ENCODE data around the gene TARP.

The TARP gene

DNA sequence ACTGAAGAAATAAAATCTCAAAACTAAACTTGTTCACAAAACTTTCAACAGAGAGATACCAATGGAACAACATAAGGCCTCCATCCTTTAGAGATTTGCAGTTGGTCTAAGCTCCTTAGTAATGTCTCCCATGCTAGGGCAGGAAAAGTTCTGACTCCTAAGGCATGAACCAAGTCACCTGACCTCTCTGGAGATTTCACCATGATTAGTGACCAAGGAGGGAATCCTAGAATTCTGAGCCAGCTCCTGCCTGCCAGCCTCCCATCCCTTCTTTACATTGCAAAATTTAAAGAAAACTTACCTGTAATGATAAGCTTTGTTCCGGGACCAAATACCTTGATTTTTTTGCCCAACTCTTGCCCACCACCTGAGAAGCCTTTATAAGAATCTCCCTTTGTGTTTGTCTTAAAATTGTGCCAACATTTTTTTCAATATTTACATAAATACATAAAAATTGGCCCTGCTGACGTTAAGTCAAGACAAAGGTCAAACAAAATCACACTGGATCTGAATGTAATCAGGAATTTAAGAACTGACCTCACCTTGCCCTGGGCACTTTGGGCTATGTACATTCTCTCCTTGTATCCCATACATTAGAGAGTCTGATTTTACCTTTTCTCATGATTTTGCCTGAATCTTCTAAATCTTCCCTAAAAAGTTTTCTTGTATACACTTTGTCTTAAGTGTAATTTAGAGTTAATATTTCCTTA lies at the start of gene TARP:
TARP (minus strand) TSS at position 351 of the 710 bp plus-strand sequence.
- TF ChIP-seq, protein P1, sequence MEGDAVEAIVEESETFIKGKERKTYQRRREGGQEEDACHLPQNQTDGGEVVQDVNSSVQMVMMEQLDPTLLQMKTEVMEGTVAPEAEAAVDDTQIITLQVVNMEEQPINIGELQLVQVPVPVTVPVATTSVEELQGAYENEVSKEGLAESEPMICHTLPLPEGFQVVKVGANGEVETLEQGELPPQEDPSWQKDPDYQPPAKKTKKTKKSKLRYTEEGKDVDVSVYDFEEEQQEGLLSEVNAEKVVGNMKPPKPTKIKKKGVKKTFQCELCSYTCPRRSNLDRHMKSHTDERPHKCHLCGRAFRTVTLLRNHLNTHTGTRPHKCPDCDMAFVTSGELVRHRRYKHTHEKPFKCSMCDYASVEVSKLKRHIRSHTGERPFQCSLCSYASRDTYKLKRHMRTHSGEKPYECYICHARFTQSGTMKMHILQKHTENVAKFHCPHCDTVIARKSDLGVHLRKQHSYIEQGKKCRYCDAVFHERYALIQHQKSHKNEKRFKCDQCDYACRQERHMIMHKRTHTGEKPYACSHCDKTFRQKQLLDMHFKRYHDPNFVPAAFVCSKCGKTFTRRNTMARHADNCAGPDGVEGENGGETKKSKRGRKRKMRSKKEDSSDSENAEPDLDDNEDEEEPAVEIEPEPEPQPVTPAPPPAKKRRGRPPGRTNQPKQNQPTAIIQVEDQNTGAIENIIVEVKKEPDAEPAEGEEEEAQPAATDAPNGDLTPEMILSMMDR (IDR thresholded peaks at IDR 0.05; ENCODE audit: low read depth, low read length, missing control alignments): no peak
- DNase-seq (ENCODE audit: extremely low read depth, low read depth): no peak
- no peak within 1 kb of the TSS for H3K4me3 ChIP-seq (replicated peaks; ENCODE audit: low read depth, low read length)

DNA sequence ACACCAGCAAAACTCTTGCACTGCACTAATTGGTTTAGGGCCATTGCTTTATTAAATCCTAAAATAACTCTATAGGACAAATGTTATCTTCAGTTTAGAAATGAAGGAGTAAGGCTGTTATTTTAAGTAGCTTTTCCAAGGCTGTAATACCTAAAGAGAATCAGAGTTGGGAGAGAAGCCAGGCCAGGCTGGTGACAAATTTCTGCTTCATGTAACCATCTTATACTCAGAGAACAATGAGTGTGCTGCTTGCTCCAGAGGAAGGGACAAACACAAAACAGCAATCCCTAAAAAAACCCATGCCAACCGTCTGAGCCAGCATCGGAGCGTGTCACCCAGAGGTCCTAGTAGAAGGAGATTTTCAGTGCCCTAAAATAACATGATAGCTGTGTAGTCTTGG lies 49.7 kb upstream of the TARP start:
- TF ChIP-seq, protein P1 (IDR thresholded peaks at IDR 0.05; ENCODE audit: low read depth, low read length, missing control alignments): no peak
- DNase-seq (ENCODE audit: extremely low read depth, low read depth): no peak
- H3K4me3 ChIP-seq (replicated peaks; ENCODE audit: low read depth, low read length): no peak overlapping the region

DNA sequence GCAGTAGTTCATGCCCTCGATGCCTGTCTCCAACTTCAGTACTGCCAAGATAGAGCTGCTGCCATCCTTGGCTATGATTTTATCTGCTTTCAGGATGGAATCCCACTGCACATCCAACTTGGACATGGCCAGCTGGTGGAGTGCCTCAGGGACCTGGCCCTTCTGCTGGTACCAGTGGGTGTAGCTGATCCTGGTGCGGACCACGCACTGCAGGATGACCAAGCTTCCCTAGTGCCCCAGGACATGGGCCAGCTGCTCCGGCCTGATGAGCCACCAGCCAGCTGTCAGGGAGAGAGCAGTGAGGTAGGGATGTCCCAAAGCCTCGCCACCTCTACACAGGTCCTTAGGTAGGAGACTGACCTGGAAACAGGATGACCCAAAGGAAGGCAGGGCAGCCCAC lies 49.0 kb upstream of the TARP start:
- DNase-seq (ENCODE audit: extremely low read depth, low read depth): no peak
- TF ChIP-seq, protein P1 (IDR thresholded peaks at IDR 0.05; ENCODE audit: low read depth, low read length, missing control alignments): no peak
- no peak overlapping the region for H3K4me3 ChIP-seq (replicated peaks; ENCODE audit: low read depth, low read length)

DNA sequence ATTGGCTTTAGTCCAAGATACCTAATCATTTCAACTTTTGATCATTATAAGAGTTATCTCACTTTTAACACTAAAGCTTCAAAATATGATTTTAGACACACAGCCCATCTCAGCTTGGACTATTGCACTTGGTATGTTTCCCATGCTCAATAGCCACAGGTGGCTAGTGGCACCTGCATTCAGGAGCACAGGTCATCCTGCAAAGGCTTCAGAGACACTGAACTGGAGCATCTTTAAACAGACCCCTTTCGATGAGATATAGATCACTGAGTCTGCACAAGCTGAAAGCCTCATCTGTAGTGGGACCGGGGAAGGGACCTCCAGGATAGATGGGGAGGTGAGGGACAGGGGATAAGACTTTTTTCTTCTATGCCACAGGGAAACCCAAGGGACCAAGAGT lies 48.5 kb upstream of the TARP start:
- H3K4me3 ChIP-seq (replicated peaks; ENCODE audit: low read depth, low read length): no peak overlapping the region
- no peak for DNase-seq (ENCODE audit: extremely low read depth, low read depth)
- TF ChIP-seq, protein P1 (IDR thresholded peaks at IDR 0.05; ENCODE audit: low read depth, low read length, missing control alignments): no peak

DNA sequence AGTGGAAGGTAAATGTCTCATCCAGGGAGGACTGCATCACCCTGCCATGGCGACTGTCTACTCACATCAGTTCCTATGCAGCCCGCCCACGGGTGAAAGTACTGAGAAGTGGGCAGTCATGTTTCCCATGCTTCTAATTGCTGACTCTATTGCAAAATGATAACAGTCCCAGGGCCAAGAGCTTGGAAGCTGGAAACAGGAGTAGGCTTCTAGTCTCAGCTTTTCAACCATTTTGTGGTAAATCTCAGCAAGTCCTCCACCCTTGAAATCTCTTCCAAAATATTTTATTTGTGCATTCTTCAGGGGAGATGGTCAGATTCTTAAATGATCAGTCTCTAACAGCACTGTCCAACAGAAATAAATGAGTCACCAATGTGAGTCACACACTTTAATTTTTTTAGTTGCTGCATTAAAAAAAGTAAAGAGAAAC lies 48.1 kb upstream of the TARP start:
- DNase-seq (ENCODE audit: extremely low read depth, low read depth): no peak

DNA sequence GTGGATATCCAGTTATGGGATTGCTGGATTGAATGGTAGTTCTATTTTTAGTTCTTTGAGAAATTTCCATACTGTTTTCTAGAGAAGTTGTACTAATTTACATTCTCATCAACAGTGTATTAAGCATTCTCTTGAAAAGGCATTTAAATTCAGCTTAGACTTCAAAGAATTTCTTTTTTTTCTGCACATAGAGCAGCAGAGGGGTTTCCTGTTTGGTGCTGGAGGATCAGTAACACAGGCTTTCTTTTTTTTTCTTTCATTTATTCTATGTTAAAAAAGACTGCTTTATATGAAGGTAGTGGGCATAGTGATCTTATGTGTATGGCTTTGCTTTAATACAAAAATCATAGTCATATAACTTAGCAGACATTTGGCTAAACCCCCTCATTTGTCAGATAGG lies 47.6 kb upstream of the TARP start:
- no peak for DNase-seq (ENCODE audit: extremely low read depth, low read depth)
- TF ChIP-seq, protein P1 (IDR thresholded peaks at IDR 0.05; ENCODE audit: low read depth, low read length, missing control alignments): no peak
- no peak overlapping the region for H3K4me3 ChIP-seq (replicated peaks; ENCODE audit: low read depth, low read length)

More for the DNA sequence above, 48.1 kb upstream of the TARP start:
- H3K4me3 ChIP-seq (replicated peaks; ENCODE audit: low read depth, low read length): no peak overlapping the region
- TF ChIP-seq, protein P1 (IDR thresholded peaks at IDR 0.05; ENCODE audit: low read depth, low read length, missing control alignments): no peak

DNA sequence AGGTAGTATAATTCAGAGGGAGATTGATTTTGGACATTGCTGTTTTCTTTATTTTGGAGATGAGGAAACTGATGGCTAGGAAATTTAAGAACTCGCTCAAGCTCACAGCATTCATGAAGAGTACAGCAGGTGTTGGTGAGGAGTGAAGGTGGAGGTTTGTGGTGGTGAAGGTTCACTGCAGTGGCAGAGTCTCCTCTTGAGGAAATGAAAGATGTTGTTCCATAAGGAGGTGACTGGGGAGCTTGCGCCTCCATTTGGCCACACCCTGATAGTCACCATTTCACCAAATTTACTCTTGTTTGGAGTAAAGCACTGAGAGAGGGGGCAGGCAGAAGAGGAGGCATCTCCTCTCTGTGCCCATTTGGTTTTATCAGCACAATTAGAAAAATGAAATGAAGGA lies 46.4 kb upstream of the TARP start:
- H3K4me3 ChIP-seq (replicated peaks; ENCODE audit: low read depth, low read length): no peak overlapping the region
- no peak for DNase-seq (ENCODE audit: extremely low read depth, low read depth)
- TF ChIP-seq, protein P1 (IDR thresholded peaks at IDR 0.05; ENCODE audit: low read depth, low read length, missing control alignments): no peak
